Testis (tissue), 3 donors: ENCODE results near the gene PAGR1. TPM values are rescaled to one million over a fixed set of nuclear protein-coding genes. Genes with fewer than 3 reads are reported as not detected.
"Not testable (repeated sequence)": the region's sequence is repeated elsewhere in the genome, so short reads cannot be mapped to it uniquely, and the experiment has no call there.

Experiments used
- DNase-seq: peaks from one replicate; pipeline ENCODE4 v3.0.0-alpha.2; 2019
- H3K27ac ChIP-seq, 2 donors: fragments of 200-600 bp; sonication (generic); one replicate each; pipeline ENCODE4 v1.5.1; 2019
- H3K27me3 ChIP-seq: fragments of 200-600 bp; sonication (generic); one replicate; pipeline ENCODE4 v1.5.1; 2019
- H3K36me3 ChIP-seq: fragments of 200-600 bp; sonication (generic); one replicate; pipeline ENCODE4 v1.5.1; 2017; ENCODE audit warnings: low read depth; ENCODE audit errors: missing control alignments
- H3K4me1 ChIP-seq: fragments of 200-600 bp; sonication (generic); one replicate; pipeline ENCODE4 v1.5.1; 2019
- H3K4me3 ChIP-seq, 2 donors: fragments of 200-600 bp; sonication (generic); one replicate each; pipeline ENCODE4 v1.5.1; 2017 to 2019
- H3K9me3 ChIP-seq: fragments of 200-600 bp; sonication (generic); one replicate; pipeline ENCODE4 v1.5.1; 2017
- CTCF ChIP-seq, 3 experiments: fragments of 450-650 bp in 2 of 3; fragments of 200-600 bp in 1 of 3; sonication (generic) in 1 of 3; IDR thresholded peaks; one replicate each; pipeline ENCODE4 v1.5.1; 2016 to 2019; ENCODE audit warnings: antibody characterized with exemption in 3 of 3, mild to moderate bottlenecking in 2 of 3, moderate library complexity in 1 of 3
- POLR2A ChIP-seq: fragments of 450-650 bp; IDR thresholded peaks from one replicate; pipeline ENCODE4 v1.6.1; 2017; ENCODE audit warnings: antibody characterized with exemption, mild to moderate bottlenecking, moderate library complexity
- WGBS, 2 donors: methylation state at CpG; one replicate each; pipeline ENCODE4 v1.1.5; 2018; 5-methylcytosine and 5-hydroxymethylcytosine counted together
- intact Hi-C: fragments of 100-400 bp; cut with DNase I; formaldehyde crosslinking; loops from one replicate; pipeline ENCODE4 v1.15.1; 2023; ENCODE audit warnings: low total_unique reads
- polyA plus RNA-seq: library from polyadenylated mRNA; stranded (reverse); fragments of 350-450 nt; fragmentation: Illumina TruSeq; extraction: RNeasy Lipid Tissue Mini Kit (QIAGEN cat#74804); gene quantifications from one replicate; pipeline ENCODE4 v1.2.3, GENCODE V29; 2014; ENCODE audit warnings: low read depth, low replicate concordance; ENCODE audit not compliant: insufficient read depth
- total RNA-seq, 2 donors: library from RNA; depleted of rRNA; stranded (reverse); fragments of >200 nt; gene quantifications; one replicate each; pipeline ENCODE4 v1.2.3, GENCODE V29; 2016

PAGR1 gene
- total and polyA plus RNA-seq, 3 donors from 2014 or later = 36.1 to 68.4 (median 53.0) TPM

- Histone ChIP-seq H3K27ac (no peak overlapping the region), H3K36me3 (no peaks in the 10 kb centered on the region), H3K9me3 (no peaks in the 10 kb centered on the region), H3K4me1 (no peaks in the 10 kb centered on the region), H3K4me3 (no peak overlapping the region), H3K27me3 (no peaks in the 10 kb centered on the region)
- intact Hi-C loops = no loop called here
- 88 to 91% methylated on average over 2 of the region's 2 CpGs for WGBS, 2 donors
- DNase-seq = no peak
- TF ChIP-seq CTCF (IDR thresholded peaks at IDR 0.05) = no peak
- no peak for TF ChIP-seq POLR2A
Observed at GRCh38 chr16:29784157-29784556, 31.8 kb upstream of the PAGR1 start.

GRCh38 chr16:29784901-29785500 lies 31.0 kb upstream of the PAGR1 start:
- Histone ChIP-seq H3K36me3 (no peaks in the 10 kb centered on the region), H3K27me3 (no peaks in the 10 kb centered on the region), H3K4me3 (peak overlapping the region in 1 of 2 donors; percentile 43), H3K27ac (no peak overlapping the region), H3K9me3 (no peaks in the 10 kb centered on the region), H3K4me1 (peaks cover 6% of the 10 kb centered on the region)
- TF ChIP-seq POLR2A (no peak), CTCF (IDR thresholded peaks at IDR 0.05) (peak in 2 of 3 experiments; percentile 70 to 80)
- WGBS, 2 donors = 6 to 8% methylated on average over 10 to 38 of the region's 38 CpGs
- intact Hi-C loops = no loop called here
- DNase-seq = peak; percentile 66

GRCh38 chr16:29787155-29787554 lies 28.8 kb upstream of the PAGR1 start:
- peaks cover 15% of the 10 kb centered on the region for H3K4me1 ChIP-seq
- H3K4me3 ChIP-seq, H3K9me3 ChIP-seq, DNase-seq, intact Hi-C loops, H3K27ac ChIP-seq, H3K36me3 ChIP-seq, H3K27me3 ChIP-seq: not testable (repeated sequence)
- WGBS, 2 donors = 87 to 92% methylated on average over 4 of the region's 4 CpGs

- peak; percentile 20 for DNase-seq
- Histone ChIP-seq H3K36me3 (no peaks in the 10 kb centered on the region), H3K4me3 (peak overlapping the region; percentile 72 to 75), H3K4me1 (peaks cover 15% of the 10 kb centered on the region), H3K27me3 (no peaks in the 10 kb centered on the region), H3K27ac (peak overlapping the region; percentile 83 to 92), H3K9me3 (no peaks in the 10 kb centered on the region)
- 40 to 58% methylated on average over 12 to 20 of the region's 20 CpGs for WGBS, 2 donors
- TF ChIP-seq POLR2A (no peak), CTCF (IDR thresholded peaks at IDR 0.05) (no peak)
- intact Hi-C loops = no loop called here
Observed at GRCh38 chr16:29789775-29790182, 26.2 kb upstream of the PAGR1 start.

- no peaks in the 10 kb centered on the region for H3K27me3 ChIP-seq
- intact Hi-C loops = no loop called here
- H3K27ac ChIP-seq = peak within 1 kb of the TSS; percentile 83 to 92
- peak within 1 kb of the TSS; percentile 72 to 75 for H3K4me3 ChIP-seq
- H3K36me3 ChIP-seq = no peaks in the 10 kb centered on the region
- 0 to 1% methylated on average over 18 to 30 of the region's 67 CpGs for WGBS, 2 donors
- no peaks in the 10 kb centered on the region for H3K9me3 ChIP-seq
- peak; percentile 61 to 81 (median 71) for TF ChIP-seq CTCF (IDR thresholded peaks at IDR 0.05)
- TF ChIP-seq POLR2A = peak; percentile 54
- H3K4me1 ChIP-seq = peaks cover 15% of the 10 kb centered on the region
- DNase-seq = peak; percentile 99
Observed at GRCh38 chr16:29790183-29790948, 25.6 kb upstream of the PAGR1 start, which contains the start of gene KIF22. Gene KIF22, plus strand, starts transcription at chr16:29790751. Its CDS starts 9 bp downstream, at chr16:29790760.
